ENCODE data around the gene IFT88. TPM values are rescaled to one million over a fixed set of nuclear protein-coding genes. Genes with fewer than 3 reads are reported as not detected.

Gene IFT88
- total RNA-seq, 4 donors from 2014 or later: 14.6 to 24.6 (median 19.2) TPM

- DNase-seq (ENCODE audit: low spot score in 2 of 2): no peak
- no peak for TF ChIP-seq CTCF (IDR thresholded peaks at IDR 0.05)
- no peak for TF ChIP-seq POLR2A (IDR thresholded peaks at IDR 0.05)
- no peak for TF ChIP-seq EP300 (IDR thresholded peaks at IDR 0.05)
- Histone ChIP-seq H3K27me3 (no peaks in the 10 kb centered on the region), H3K9me3 (no peaks in the 10 kb centered on the region), H3K27ac (no peak overlapping the region), H3K36me3 (peaks cover 0 to 37% (median 0%) of the 10 kb centered on the region in 3 donors), H3K4me1 (no peaks in the 10 kb centered on the region), H3K4me3 (no peak overlapping the region)
Observed at GRCh38 chr13:20664351-20664750, 97.4 kb downstream of the IFT88 start.

- H3K27me3 ChIP-seq: no peaks in the 10 kb centered on the region
- no peak overlapping the region for H3K4me3 ChIP-seq
- no peak for DNase-seq (ENCODE audit: low spot score in 2 of 2)
- H3K4me1 ChIP-seq: no peaks in the 10 kb centered on the region
- H3K36me3 ChIP-seq: peaks cover 0 to 31% (median 0%) of the 10 kb centered on the region in 3 donors
- 91 to 92% methylated on average over 4 of the region's 4 CpGs for WGBS, 2 donors
- TF ChIP-seq EP300 (IDR thresholded peaks at IDR 0.05): no peak
- TF ChIP-seq CTCF (IDR thresholded peaks at IDR 0.05): no peak
- no peak for TF ChIP-seq POLR2A (IDR thresholded peaks at IDR 0.05)
- no peaks in the 10 kb centered on the region for H3K9me3 ChIP-seq
- H3K27ac ChIP-seq: no peak overlapping the region
Observed at GRCh38 chr13:20666948-20667347, 100.0 kb downstream of the IFT88 start.

GRCh38 chr13:20667857-20668437, 101.0 kb downstream of the IFT88 start:
- H3K4me1 ChIP-seq: peaks cover 0 to 2% (median 0%) of the 10 kb centered on the region in 4 donors
- WGBS, 2 donors: 45% methylated on average over 4 of the region's 4 CpGs
- H3K9me3 ChIP-seq: no peaks in the 10 kb centered on the region
- no peak for TF ChIP-seq POLR2A (IDR thresholded peaks at IDR 0.05)
- TF ChIP-seq CTCF (IDR thresholded peaks at IDR 0.05): no peak
- TF ChIP-seq EP300 (IDR thresholded peaks at IDR 0.05): no peak
- no peak overlapping the region for H3K27ac ChIP-seq
- H3K36me3 ChIP-seq: peaks cover 0 to 31% (median 0%) of the 10 kb centered on the region in 3 donors
- H3K27me3 ChIP-seq: no peaks in the 10 kb centered on the region
- DNase-seq (ENCODE audit: low spot score in 2 of 2): no peak
- H3K4me3 ChIP-seq: no peak overlapping the region

GRCh38 chr13:20669162-20669561, 102.2 kb downstream of the IFT88 start:
- H3K27ac ChIP-seq: no peak overlapping the region
- H3K36me3 ChIP-seq: peaks cover 0 to 28% (median 0%) of the 10 kb centered on the region in 3 donors
- H3K27me3 ChIP-seq: no peaks in the 10 kb centered on the region
- 71 to 86% methylated on average over 5 of the region's 5 CpGs for WGBS, 2 donors
- TF ChIP-seq CTCF (IDR thresholded peaks at IDR 0.05) (no peak), POLR2A (IDR thresholded peaks at IDR 0.05) (no peak), EP300 (IDR thresholded peaks at IDR 0.05) (no peak)
- no peak overlapping the region for H3K4me3 ChIP-seq
- DNase-seq (ENCODE audit: low spot score in 2 of 2): no peak
- H3K4me1 ChIP-seq: peaks cover 0 to 14% (median 0%) of the 10 kb centered on the region in 4 donors
- H3K9me3 ChIP-seq: no peaks in the 10 kb centered on the region

- no peaks in the 10 kb centered on the region for H3K9me3 ChIP-seq
- H3K27me3 ChIP-seq: no peaks in the 10 kb centered on the region
- TF ChIP-seq POLR2A (IDR thresholded peaks at IDR 0.05): no peak
- TF ChIP-seq CTCF (IDR thresholded peaks at IDR 0.05): no peak
- TF ChIP-seq EP300 (IDR thresholded peaks at IDR 0.05): no peak
- no peak for DNase-seq (ENCODE audit: low spot score in 2 of 2)
- peaks cover 0 to 35% (median 0%) of the 10 kb centered on the region in 3 donors for H3K36me3 ChIP-seq
- no peak overlapping the region for H3K27ac ChIP-seq
- no peak overlapping the region for H3K4me3 ChIP-seq
- peaks cover 0 to 14% (median 0%) of the 10 kb centered on the region in 4 donors for H3K4me1 ChIP-seq
- 76 to 88% methylated on average over 1 of the region's 1 CpG for WGBS, 2 donors
Observed at GRCh38 chr13:20671789-20672188, 104.8 kb downstream of the IFT88 start.
